Renal cortex interstitium (tissue), 11 donors: ENCODE data around the gene TRMT1. TPM values are rescaled to one million over a fixed set of nuclear protein-coding genes. Genes with fewer than 3 reads are reported as not detected.

ENCODE experiments used
- DNase-seq, 11 donors: peaks; one replicate each; pipeline ENCODE4 v3.0.0-alpha.2; 2013; ENCODE audit warnings: low read depth in 9 of 11, low spot score in 4 of 11; ENCODE audit errors: extremely low read depth in 1 of 11
- polyA plus RNA-seq, 3 donors: library from polyadenylated mRNA; unstranded; fragments of 120-200 nt; gene quantifications; one replicate each; pipeline ENCODE4 v1.2.1, GENCODE V29; 2013; ENCODE audit not compliant: insufficient read length in 3 of 3

The TRMT1 gene
- polyA plus RNA-seq, 3 donors = 37.1 to 39.2 (median 37.2) TPM

- no peak for DNase-seq
These were observed 4.0 kb downstream of the TRMT1 start for GRCh38 chr19:13112555-13112954.

GRCh38 chr19:13110099-13110610 lies 6.4 kb downstream of the TRMT1 start:
- no peak for DNase-seq

- DNase-seq = no peak
These were observed 7.0 kb downstream of the TRMT1 start for GRCh38 chr19:13109361-13110098.

- no peak for DNase-seq
These were observed 11.5 kb downstream of the TRMT1 start for GRCh38 chr19:13104848-13105711.

GRCh38 chr19:13104360-13104847 lies 12.1 kb downstream of the TRMT1 start:
- DNase-seq = no peak

- no peak for DNase-seq
These were observed 12.8 kb downstream of the TRMT1 start for GRCh38 chr19:13103581-13104359.

- no peak for DNase-seq
These were observed 13.6 kb downstream of the TRMT1 start, which contains the start of gene LYL1 for GRCh38 chr19:13102666-13103580. Gene LYL1 (minus strand): TSS chr19:13102858. CDS start chr19:13101171, 1,687 bp downstream.

- DNase-seq = no peak
These were observed 14.2 kb downstream of the TRMT1 start for GRCh38 chr19:13102416-13102665.

- DNase-seq = no peak
These were observed 14.7 kb downstream of the TRMT1 start for GRCh38 chr19:13101590-13102415.

- no peak for DNase-seq
These were observed 15.5 kb downstream of the TRMT1 start for GRCh38 chr19:13100841-13101589.

GRCh38 chr19:13100031-13100588 lies 16.4 kb downstream of the TRMT1 start:
- DNase-seq = no peak

- no peak for DNase-seq
These were observed 17.2 kb downstream of the TRMT1 start for GRCh38 chr19:13099073-13099999.

GRCh38 chr19:13098277-13099072 lies 18.1 kb downstream of the TRMT1 start:
- DNase-seq = no peak

GRCh38 chr19:13097463-13098258 lies 18.9 kb downstream of the TRMT1 start:
- DNase-seq = no peak
